NCI-H128 (cell line): ENCODE data around the gene CDKN2AIPNL.
"Not testable (repeated sequence)": the region's sequence is repeated elsewhere in the genome, so short reads cannot be mapped to it uniquely, and the experiment has no call there.

Experiments used
- DNase-seq: peaks from one replicate; lab custom pipeline; 2025; ENCODE audit not compliant: unreplicated experiment; lab: John Stamatoyannopoulos, UW

CDKN2AIPNL gene

GRCh38 chr5:134438721-134439123, 27.0 kb upstream of the CDKN2AIPNL start:
- no peak for DNase-seq

GRCh38 chr5:134437847-134438581, 26.3 kb upstream of the CDKN2AIPNL start:
- no peak for DNase-seq

- DNase-seq, result no peak
Observed at GRCh38 chr5:134437340-134437846, 25.7 kb upstream of the CDKN2AIPNL start.

- peak; percentile 29 for DNase-seq
Observed at GRCh38 chr5:134436523-134437339, 25.1 kb upstream of the CDKN2AIPNL start.

- DNase-seq, result no peak
Observed at GRCh38 chr5:134435560-134435959, 23.9 kb upstream of the CDKN2AIPNL start.

- no peak for DNase-seq
Observed at GRCh38 chr5:134432677-134433359, 21.1 kb upstream of the CDKN2AIPNL start.

GRCh38 chr5:134432174-134432573, 20.5 kb upstream of the CDKN2AIPNL start:
- no peak for DNase-seq

GRCh38 chr5:134430001-134430569, 18.4 kb upstream of the CDKN2AIPNL start:
- no peak for DNase-seq

GRCh38 chr5:134427540-134428041, 15.9 kb upstream of the CDKN2AIPNL start:
- no peak for DNase-seq

- DNase-seq, result no peak
Observed at GRCh38 chr5:134426361-134426760, 14.7 kb upstream of the CDKN2AIPNL start.

- DNase-seq, result no peak
Observed at GRCh38 chr5:134423376-134423775, 11.7 kb upstream of the CDKN2AIPNL start.

- DNase-seq, result no peak
Observed at GRCh38 chr5:134422791-134423365, 11.2 kb upstream of the CDKN2AIPNL start.

- DNase-seq, result not testable (repeated sequence)
Observed at GRCh38 chr5:134421038-134421437, 9.4 kb upstream of the CDKN2AIPNL start.

- DNase-seq, result no peak
Observed at GRCh38 chr5:134420343-134420742, 8.7 kb upstream of the CDKN2AIPNL start.

GRCh38 chr5:134418958-134419357, 7.3 kb upstream of the CDKN2AIPNL start:
- DNase-seq, result no peak

- no peak for DNase-seq
Observed at GRCh38 chr5:134417707-134418106, 6.0 kb upstream of the CDKN2AIPNL start.

- no peak for DNase-seq
Observed at GRCh38 chr5:134413046-134413445, 1.4 kb upstream of the CDKN2AIPNL start.

GRCh38 chr5:134411228-134411545, 494 bp downstream of the CDKN2AIPNL start:
- no peak for DNase-seq

GRCh38 chr5:134410822-134411221, 859 bp downstream of the CDKN2AIPNL start:
- no peak for DNase-seq

- no peak for DNase-seq
Observed at GRCh38 chr5:134409321-134409720, 2.4 kb downstream of the CDKN2AIPNL start.

GRCh38 chr5:134406390-134406789, 5.3 kb downstream of the CDKN2AIPNL start:
- DNase-seq, result no peak
